SJSA1 (cell line): ENCODE data around the gene TAPT1. TPM values are rescaled to one million over a fixed set of nuclear protein-coding genes. Genes with fewer than 3 reads are reported as not detected.

Experiments used
- DNase-seq, 2 experiments: peaks; one replicate each; pipeline ENCODE4 v3.0.0-alpha.2; 2015 to 2020; ENCODE audit warnings: low spot score in 2 of 2, low read depth in 1 of 2
- H3K27ac ChIP-seq: fragments of 250-450 bp; sonication (Bioruptor Pico); 2 replicates; pipeline ENCODE4 v1.5.1; 2020; ENCODE audit warnings: mild to moderate bottlenecking, moderate library complexity
- H3K27me3 ChIP-seq: fragments of 250-450 bp; sonication (Bioruptor Pico); replicated peaks from 2 replicates; pipeline ENCODE4 v1.5.1; 2020; ENCODE audit warnings: mild to moderate bottlenecking, moderate library complexity
- H3K36me3 ChIP-seq: fragments of 250-450 bp; sonication (Bioruptor Pico); 2 replicates; pipeline ENCODE4 v1.5.1; 2020; ENCODE audit warnings: mild to moderate bottlenecking
- H3K4me1 ChIP-seq: fragments of 250-450 bp; sonication (Bioruptor Pico); replicated peaks from 2 replicates; pipeline ENCODE4 v1.6.1; 2021; ENCODE audit warnings: mild to moderate bottlenecking
- H3K4me3 ChIP-seq: fragments of 250-450 bp; sonication (Bioruptor Pico); 2 replicates; pipeline ENCODE4 v1.5.1; 2020; ENCODE audit warnings: mild to moderate bottlenecking
- H3K9me3 ChIP-seq: fragments of 250-450 bp; sonication (Bioruptor Pico); replicated peaks from 2 replicates; pipeline ENCODE4 v1.5.1; 2020; ENCODE audit warnings: mild to moderate bottlenecking
- total RNA-seq: library from RNA; depleted of rRNA; stranded (reverse); fragments of >200 nt; shearing (Covaris generic); gene quantifications from 2 replicates; pipeline ENCODE4 v1.2.3, GENCODE V29; 2014

The TAPT1 gene
- total RNA-seq, 1 experiment from 2014 or later, result 8.9 TPM

DNA sequence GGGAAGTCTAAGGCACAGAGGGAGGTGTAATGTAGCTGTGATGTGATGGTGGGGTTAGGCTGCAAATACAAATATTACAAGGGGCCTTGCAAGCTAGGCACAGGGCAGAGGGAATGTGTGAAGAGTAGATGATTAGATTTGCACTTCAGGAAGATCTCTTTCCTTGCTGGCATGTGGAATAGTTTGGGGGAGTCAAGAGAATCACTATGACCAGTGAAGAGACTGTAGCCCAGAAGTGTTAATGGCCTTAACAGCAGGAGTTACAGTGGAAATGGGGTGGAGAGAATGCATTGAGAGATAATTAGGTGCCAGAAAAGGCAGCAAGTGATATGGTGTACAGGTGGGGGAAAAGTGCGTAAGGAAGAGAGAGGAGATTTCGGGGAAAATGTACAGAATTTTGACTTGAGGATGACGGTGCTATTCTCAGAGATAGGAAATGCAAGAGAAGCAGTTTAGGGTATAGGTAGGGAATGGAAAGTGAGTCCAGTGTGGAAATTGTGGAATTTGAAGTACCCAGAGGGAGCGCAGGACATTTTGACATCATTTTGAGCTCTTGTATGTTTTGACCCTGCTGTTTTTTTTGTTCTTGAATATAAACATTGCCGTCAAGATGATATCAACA lies 10.2 kb upstream of the TAPT1 start:
- no peaks in the 10 kb centered on the region for H3K9me3 ChIP-seq
- H3K4me1 ChIP-seq, result no peaks in the 10 kb centered on the region
- no peaks in the 10 kb centered on the region for H3K36me3 ChIP-seq
- no peak for DNase-seq
- no peak overlapping the region for H3K4me3 ChIP-seq
- no peaks in the 10 kb centered on the region for H3K27me3 ChIP-seq
- H3K27ac ChIP-seq, result no peak overlapping the region

DNA sequence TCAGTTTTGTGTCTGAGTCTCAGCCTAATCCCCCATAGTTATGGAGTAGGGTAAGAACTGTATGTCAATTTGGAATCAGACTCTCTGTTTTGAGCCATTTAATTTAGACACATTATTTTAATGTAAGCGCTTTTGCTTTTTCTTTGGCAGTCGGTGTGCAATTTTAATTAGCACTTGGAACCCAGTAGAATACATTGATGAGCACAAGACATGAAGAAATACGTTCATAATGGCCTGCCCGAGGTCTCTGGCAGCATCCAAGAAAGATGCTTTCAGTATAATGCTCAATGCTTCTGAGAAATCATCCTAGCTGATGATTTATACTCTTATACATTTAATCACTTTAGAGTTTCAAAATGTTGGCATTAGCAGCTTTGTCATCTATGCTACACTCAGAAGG lies 8.9 kb upstream of the TAPT1 start:
- no peaks in the 10 kb centered on the region for H3K4me1 ChIP-seq
- H3K27me3 ChIP-seq, result no peaks in the 10 kb centered on the region
- no peaks in the 10 kb centered on the region for H3K36me3 ChIP-seq
- no peak for DNase-seq
- no peak overlapping the region for H3K4me3 ChIP-seq
- no peak overlapping the region for H3K27ac ChIP-seq
- H3K9me3 ChIP-seq, result no peaks in the 10 kb centered on the region

DNA sequence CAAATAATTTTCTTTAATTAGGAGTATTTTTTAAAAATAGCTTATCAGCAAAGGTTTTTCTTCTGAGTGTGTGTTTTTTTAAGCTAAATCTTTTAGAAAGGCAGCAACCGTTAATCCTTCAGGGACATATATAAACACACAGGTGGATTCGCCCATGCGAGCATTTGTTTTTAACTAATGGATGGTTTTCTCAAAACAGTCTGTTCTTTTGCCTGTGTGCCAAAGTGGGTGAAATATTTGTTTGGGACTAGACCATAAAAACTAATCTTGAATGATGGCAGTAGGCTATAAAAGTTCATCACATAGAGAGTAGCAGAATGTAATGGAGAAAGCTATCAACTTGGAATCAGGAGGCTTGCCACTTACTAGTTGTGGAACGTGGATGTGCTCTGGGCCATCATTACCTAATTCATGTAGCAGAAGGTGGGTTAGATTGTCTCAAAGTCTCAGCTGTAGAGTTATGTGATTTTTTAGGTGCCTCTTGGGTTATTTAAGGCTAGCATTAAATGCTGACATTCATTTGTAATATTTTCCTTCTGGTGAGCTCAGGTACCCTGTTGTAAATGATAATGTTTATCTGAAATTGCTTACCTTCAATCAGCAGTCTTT lies 7.4 kb upstream of the TAPT1 start:
- H3K36me3 ChIP-seq, result no peaks in the 10 kb centered on the region
- H3K27ac ChIP-seq, result no peak overlapping the region
- no peaks in the 10 kb centered on the region for H3K4me1 ChIP-seq
- no peaks in the 10 kb centered on the region for H3K9me3 ChIP-seq
- no peaks in the 10 kb centered on the region for H3K27me3 ChIP-seq
- DNase-seq, result no peak
- H3K4me3 ChIP-seq, result no peak overlapping the region

DNA sequence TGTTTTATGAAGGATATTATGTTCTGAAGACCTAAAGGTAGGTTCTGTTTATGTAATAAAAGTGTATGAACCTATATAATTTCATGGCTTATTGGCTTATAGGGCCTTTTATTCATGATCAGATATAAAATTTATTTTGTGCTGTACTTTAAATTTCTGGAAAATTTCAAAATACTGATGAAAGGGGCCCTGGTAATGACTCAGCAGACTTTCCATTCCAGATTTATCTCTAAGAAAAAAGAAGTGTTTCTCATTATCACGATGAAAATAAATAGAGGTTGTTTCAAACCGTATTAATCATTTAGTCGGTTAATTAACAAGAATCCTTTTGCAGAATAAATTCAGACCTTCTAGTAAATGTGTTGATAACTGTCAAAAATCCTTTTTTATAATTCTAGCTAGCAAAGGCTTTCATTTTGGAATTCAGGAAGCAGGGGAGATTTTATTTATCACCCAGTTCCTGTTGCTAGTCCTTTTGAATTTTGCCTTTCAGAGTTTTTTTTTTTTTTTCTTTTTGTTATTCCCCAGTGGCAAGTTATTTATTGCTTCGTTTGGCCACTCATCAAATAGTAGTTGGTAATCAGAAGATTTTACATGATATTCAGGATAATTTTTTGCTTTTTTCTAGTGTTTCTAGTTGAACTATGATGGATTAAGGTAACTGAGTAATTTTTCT lies 5.4 kb upstream of the TAPT1 start:
- Histone ChIP-seq H3K27me3 (no peaks in the 10 kb centered on the region), H3K4me3 (no peak overlapping the region), H3K36me3 (peaks cover 2% of the 10 kb centered on the region), H3K27ac (no peak overlapping the region), H3K4me1 (no peaks in the 10 kb centered on the region), H3K9me3 (no peaks in the 10 kb centered on the region)
- DNase-seq, result peak in 1 of 2 experiments; percentile 1

DNA sequence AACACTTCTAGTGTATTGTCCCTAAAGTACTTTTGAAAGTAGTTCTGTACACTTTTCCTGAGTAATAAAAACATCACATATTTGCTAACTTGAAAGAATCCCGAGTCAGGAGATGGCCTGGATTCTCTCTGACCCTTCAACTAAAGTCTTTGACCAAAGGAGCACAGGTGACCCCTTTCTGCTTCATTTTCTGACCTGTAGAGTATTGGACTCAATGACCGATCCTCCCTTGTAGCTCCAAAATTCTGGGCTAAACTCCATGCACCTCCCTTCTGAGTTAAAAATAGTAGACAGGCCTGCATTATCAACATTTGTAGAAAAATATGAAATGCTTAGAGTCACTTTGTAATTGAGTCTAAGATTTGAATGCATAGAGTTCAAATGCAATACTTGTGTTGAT lies 4.0 kb upstream of the TAPT1 start:
- no peak overlapping the region for H3K4me3 ChIP-seq
- H3K36me3 ChIP-seq, result peaks cover 8% of the 10 kb centered on the region
- no peaks in the 10 kb centered on the region for H3K4me1 ChIP-seq
- H3K27me3 ChIP-seq, result no peaks in the 10 kb centered on the region
- H3K9me3 ChIP-seq, result no peaks in the 10 kb centered on the region
- DNase-seq, result no peak
- H3K27ac ChIP-seq, result no peak overlapping the region

DNA sequence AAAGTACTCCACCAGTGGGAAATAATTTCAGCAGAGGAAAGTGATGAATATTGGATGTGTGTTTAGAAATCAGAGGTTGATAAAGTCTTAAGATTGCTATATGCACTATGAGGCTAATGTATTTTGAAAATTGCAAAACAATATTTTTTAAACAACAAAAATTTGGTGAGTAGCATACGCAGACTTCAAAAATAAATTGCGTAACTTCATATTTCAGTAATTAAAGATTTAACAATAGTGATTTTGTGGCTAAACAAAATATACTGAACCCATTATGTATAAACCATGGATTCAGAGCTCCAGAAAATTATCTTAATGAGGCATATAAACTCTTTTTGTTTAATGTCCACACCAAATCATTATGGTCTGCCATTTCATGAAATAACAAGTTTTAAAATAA lies 3.3 kb upstream of the TAPT1 start:
- Histone ChIP-seq H3K36me3 (peaks cover 8% of the 10 kb centered on the region), H3K9me3 (no peaks in the 10 kb centered on the region), H3K4me1 (no peaks in the 10 kb centered on the region), H3K4me3 (no peak overlapping the region), H3K27me3 (no peaks in the 10 kb centered on the region), H3K27ac (no peak overlapping the region)
- no peak for DNase-seq

DNA sequence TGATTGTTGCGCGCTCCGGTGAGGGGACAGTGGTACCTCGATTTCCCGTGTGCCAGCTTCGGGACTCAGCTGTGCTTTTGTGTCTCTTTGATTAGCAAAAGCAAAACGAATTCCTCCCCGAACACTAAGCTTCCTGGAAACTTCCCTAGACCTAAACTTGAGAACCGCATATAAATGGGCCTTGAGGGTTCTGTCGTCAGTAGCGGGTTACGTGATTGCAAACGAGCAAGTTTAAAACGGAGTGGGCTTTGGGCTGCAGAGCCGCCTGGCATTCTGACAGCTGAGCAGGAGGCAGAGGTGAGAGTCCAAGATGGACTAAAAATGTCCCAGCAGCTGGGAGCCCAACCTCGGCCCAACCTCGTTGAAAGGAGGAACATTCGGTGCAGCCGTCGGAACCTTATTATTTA lies 1.2 kb upstream of the TAPT1 start:
- no peaks in the 10 kb centered on the region for H3K9me3 ChIP-seq
- H3K27me3 ChIP-seq, result no peaks in the 10 kb centered on the region
- H3K4me1 ChIP-seq, result no peaks in the 10 kb centered on the region
- H3K4me3 ChIP-seq, result peak overlapping the region; percentile 90
- peaks cover 8% of the 10 kb centered on the region for H3K36me3 ChIP-seq
- peak; percentile 25 to 31 for DNase-seq
- no peak overlapping the region for H3K27ac ChIP-seq

DNA sequence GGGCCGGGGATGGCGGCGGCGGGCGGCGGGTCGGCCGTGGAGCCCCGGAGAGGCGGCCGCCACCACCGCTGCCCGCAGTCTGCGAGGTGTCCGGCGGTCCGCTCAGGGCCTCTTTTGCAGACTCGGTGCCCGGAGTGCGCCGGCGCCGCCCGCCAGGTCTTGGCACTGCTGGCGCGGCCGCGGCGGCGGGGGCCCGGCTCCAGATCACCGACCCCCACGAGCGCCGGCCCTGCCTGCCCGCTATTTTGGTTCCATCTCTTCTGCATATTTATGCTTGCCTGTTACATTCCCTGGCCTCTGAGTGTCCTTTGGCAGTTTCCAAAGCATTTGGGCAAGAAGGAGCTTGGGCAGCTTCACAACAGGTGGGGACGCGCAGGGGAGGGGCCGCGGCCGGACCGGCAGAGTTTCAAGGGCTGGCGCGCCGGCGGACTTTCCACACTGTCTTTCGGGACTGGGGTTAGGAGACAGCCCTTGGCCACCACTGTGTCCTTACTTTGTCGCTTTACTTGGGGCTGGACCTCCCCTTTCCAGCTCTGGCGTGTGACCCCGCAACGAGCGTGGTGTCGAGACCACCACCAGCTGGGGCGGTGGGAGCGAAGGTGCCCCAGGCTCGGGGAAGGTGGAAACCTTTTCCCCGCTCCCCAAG lies 668 bp upstream of the TAPT1 start:
- Histone ChIP-seq H3K4me1 (no peaks in the 10 kb centered on the region), H3K36me3 (peaks cover 8% of the 10 kb centered on the region), H3K27me3 (no peaks in the 10 kb centered on the region), H3K9me3 (no peaks in the 10 kb centered on the region), H3K4me3 (peak overlapping the region; percentile 90), H3K27ac (peak overlapping the region; percentile 62)
- DNase-seq, result peak; percentile 35 to 38

DNA sequence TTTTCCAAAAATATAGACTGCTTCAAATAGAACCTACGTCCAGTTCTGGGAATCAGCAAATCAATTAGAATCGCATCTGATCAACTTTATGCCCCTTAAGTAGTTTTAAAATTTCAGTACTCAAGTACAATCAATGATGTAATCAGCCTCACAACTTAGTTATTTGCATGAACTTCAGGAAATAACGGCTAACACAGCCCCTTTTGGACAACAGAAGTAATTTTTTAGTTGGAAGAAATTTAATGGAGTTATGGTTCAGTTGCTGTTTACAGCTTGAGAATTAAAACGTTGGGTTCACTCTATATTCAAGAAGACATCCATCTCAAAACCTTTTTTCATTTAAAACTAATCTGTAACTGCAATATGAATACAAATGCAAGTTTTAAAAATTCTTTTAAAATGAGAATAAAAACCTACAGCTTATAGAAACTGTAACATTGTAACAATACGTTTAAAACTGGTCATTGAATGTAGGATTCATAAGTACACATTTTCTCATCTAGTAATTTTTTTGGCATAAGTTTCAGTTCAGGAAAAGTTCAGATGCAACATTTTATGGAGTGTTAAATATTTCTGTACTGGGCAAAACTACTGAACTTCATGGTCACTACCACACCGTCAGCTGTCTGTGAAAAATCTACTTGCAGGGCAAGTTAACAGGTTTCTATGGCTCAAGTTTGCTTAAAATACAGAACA lies 956 bp downstream of the TAPT1 start:
- peak overlapping the region; percentile 90 for H3K4me3 ChIP-seq
- H3K36me3 ChIP-seq, result peaks cover 8% of the 10 kb centered on the region
- no peaks in the 10 kb centered on the region for H3K9me3 ChIP-seq
- peak overlapping the region; percentile 26; the same call in 1 of the 2 replicates for H3K27ac ChIP-seq
- DNase-seq, result peak in 1 of 2 experiments; percentile 32
- H3K4me1 ChIP-seq, result no peaks in the 10 kb centered on the region
- H3K27me3 ChIP-seq, result no peaks in the 10 kb centered on the region

DNA sequence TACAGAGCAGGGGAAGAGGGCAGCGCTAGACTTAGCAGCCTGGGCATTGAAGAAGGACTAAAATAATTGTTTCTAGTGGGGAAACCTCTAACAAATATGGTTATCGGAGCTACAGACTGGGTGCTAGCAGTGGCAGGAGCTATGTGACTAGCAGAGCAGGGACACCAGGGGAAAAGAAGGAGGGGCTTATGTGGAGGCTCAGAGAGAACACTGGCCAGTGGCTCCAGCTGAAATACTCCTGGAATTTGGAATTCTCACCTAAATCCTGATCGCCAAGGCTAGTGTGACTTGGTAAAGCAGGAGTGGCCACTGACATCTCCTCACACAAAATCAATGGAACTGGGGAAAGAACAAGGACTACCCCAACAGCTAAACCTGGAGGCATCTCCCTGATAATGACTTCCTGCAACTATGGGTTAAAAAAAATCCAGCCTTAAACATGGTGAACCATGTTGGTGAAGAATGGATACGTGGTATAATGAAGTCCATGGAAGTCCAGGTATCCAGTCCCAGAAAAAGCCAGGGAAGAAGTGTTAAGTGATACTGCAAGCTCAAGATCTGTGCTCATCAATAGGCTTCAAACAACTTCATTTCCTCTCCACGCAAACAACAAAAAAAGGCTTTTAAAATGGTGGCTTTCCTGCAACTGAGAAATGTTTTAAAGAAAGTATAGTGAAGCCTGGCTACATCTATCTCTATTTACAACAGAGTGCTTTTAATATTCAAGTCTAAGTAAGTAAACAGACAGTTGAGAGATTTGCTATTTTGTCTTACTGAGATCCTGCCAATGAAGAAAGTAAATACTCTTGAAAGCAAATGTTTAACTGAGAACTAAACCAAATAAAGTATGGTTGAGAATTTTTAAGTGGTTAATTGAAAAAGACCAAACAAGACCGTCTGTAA lies 1.8 kb downstream of the TAPT1 start:
- Histone ChIP-seq H3K36me3 (peaks cover 8% of the 10 kb centered on the region), H3K4me1 (no peaks in the 10 kb centered on the region), H3K4me3 (peak overlapping the region; percentile 90; the same call in 1 of the 2 replicates), H3K9me3 (no peaks in the 10 kb centered on the region), H3K27me3 (no peaks in the 10 kb centered on the region), H3K27ac (no peak overlapping the region)
- DNase-seq, result no peak

DNA sequence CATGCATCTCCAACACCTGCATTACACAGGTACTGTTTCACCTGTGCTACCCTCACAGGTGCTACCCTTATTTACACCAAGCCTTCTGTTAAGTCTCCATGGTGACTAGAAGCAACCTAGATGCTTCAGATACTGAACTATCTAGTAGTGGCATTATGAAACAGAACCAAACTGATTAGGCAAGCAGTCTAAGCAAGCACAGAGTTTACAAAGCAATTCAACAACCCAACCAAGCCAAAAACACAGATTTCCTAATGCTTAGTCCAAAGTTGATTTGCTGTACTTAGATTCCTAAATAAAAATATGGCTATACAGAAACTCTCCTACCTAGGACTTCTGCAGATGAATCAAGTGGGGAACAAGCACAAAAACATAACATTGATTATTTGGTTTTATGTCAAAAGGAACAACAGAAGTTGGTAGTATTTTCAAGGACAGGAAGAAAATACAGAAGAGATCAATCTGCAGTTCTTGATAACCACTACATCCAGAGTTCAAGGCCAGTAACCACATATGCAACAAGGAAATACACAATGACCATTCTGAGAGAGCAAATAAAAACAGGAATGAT lies 3.2 kb downstream of the TAPT1 start:
- peaks cover 8% of the 10 kb centered on the region for H3K36me3 ChIP-seq
- no peaks in the 10 kb centered on the region for H3K9me3 ChIP-seq
- DNase-seq, result no peak
- H3K4me3 ChIP-seq, result no peak overlapping the region
- H3K4me1 ChIP-seq, result no peaks in the 10 kb centered on the region
- no peak overlapping the region for H3K27ac ChIP-seq
- no peaks in the 10 kb centered on the region for H3K27me3 ChIP-seq

DNA sequence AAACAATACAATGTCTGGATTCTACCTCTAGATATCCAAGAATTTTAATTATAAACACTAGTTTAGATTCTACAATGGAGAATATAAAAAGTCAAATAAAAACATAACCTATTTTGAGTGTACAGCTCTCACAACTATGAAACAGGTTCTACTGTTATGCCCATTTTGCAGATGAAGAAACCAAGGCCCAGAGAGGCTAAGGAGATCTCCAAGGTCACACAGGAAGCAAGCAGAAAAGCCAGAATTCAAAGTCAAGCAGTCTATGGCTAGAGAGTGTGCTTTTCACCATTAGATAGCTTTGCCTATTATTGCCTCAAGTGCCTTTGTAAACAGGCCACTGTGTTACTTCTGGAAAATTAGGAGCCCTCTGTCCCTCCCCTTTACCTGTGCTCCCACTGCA lies 7.3 kb downstream of the TAPT1 start:
- no peaks in the 10 kb centered on the region for H3K27me3 ChIP-seq
- no peak overlapping the region for H3K4me3 ChIP-seq
- no peak for DNase-seq
- H3K36me3 ChIP-seq, result no peaks in the 10 kb centered on the region
- H3K9me3 ChIP-seq, result no peaks in the 10 kb centered on the region
- H3K27ac ChIP-seq, result no peak overlapping the region
- no peaks in the 10 kb centered on the region for H3K4me1 ChIP-seq
